OCI-LY1 (cell line): ENCODE results near the gene YDJC.
A peak's percentile ranks its signal among the peaks of the same experiment; 100 is the strongest.

Experiments
- H2AFZ ChIP-seq: fragments of 200-600 bp; sonication (generic), shearing (Covaris generic); 2 replicates; pipeline ENCODE4 v1.6.0; 2014; ENCODE audit warnings: antibody characterized with exemption, mild to moderate bottlenecking, low read length
- H3F3A ChIP-seq: fragments of 200-600 bp; sonication (generic), shearing (Covaris generic); 2 replicates; pipeline ENCODE4 v1.6.0; 2014; ENCODE audit warnings: mild to moderate bottlenecking, antibody characterized with exemption, low read length, moderate library complexity; ENCODE audit not compliant: insufficient read depth
- H3K27ac ChIP-seq: fragments of 200-600 bp; sonication (generic); 2 replicates; pipeline ENCODE4 v1.5.1; 2014; ENCODE audit warnings: low read length, mixed run types, mild to moderate bottlenecking, low read depth; ENCODE audit not compliant: poor library complexity, severe bottlenecking
- H3K27me3 ChIP-seq: fragments of 200-600 bp; sonication (generic); 2 replicates; pipeline ENCODE4 v1.6.0; 2014; ENCODE audit warnings: antibody characterized with exemption, mild to moderate bottlenecking, low read length, moderate library complexity; ENCODE audit not compliant: insufficient read depth
- H3K36me3 ChIP-seq: fragments of 200-600 bp; sonication (generic); 2 replicates; pipeline ENCODE4 v1.6.1; 2014; ENCODE audit warnings: mild to moderate bottlenecking, antibody characterized with exemption, low read length, moderate library complexity, mixed read lengths; ENCODE audit not compliant: insufficient read depth
- H3K4me1 ChIP-seq: fragments of 200-600 bp; sonication (generic); 2 replicates; pipeline ENCODE4 v1.5.1; 2014; ENCODE audit warnings: mild to moderate bottlenecking, low read length, moderate library complexity; ENCODE audit not compliant: insufficient read depth, severe bottlenecking
- H3K4me2 ChIP-seq: fragments of 200-600 bp; sonication (generic), shearing (Covaris generic); 2 replicates; pipeline ENCODE4 v1.6.1; 2014; ENCODE audit warnings: low read length
- H3K4me3 ChIP-seq: fragments of 200-600 bp; sonication (generic); 2 replicates; pipeline ENCODE4 v1.5.1; 2014; ENCODE audit warnings: low read length, low read depth, mild to moderate bottlenecking, mixed read lengths; ENCODE audit not compliant: poor library complexity, severe bottlenecking
- H3K79me2 ChIP-seq: fragments of 200-600 bp; shearing (Covaris generic); 2 replicates; pipeline ENCODE4 v1.6.1; 2016; ENCODE audit warnings: mixed run types, low read length, mixed read lengths; ENCODE audit not compliant: insufficient read depth
- H3K9ac ChIP-seq: fragments of 200-600 bp; sonication (generic), shearing (Covaris generic); 2 replicates; pipeline ENCODE4 v1.6.1; 2014; ENCODE audit warnings: mild to moderate bottlenecking, low read length, mixed read lengths
- H3K9me2 ChIP-seq: fragments of 200-600 bp; sonication (generic), shearing (Covaris generic); 2 replicates; pipeline ENCODE4 v1.6.1; 2014; ENCODE audit warnings: low read depth, mild to moderate bottlenecking, low read length, mixed read lengths
- H3K9me3 ChIP-seq: fragments of 200-600 bp; shearing (Covaris generic); 2 replicates; pipeline ENCODE4 v1.6.1; 2014; ENCODE audit warnings: low read length, mixed read lengths
- H4K20me1 ChIP-seq: fragments of 200-600 bp; sonication (generic), shearing (Covaris generic); 2 replicates; pipeline ENCODE4 v1.6.0; 2016; ENCODE audit warnings: mild to moderate bottlenecking, low read length; ENCODE audit not compliant: insufficient read depth
- EZH2 ChIP-seq: fragments of 200-600 bp; sonication (generic), shearing (Covaris generic); IDR thresholded peaks from 2 replicates; pipeline ENCODE4 v1.8.0; 2017; ENCODE audit warnings: borderline replicate concordance, mixed run types, mild to moderate bottlenecking, antibody characterized with exemption, low read length, moderate library complexity, mixed read lengths
- TF ChIP-seq, protein P1 (sequence below): fragments of 200-600 bp; sonication (generic), shearing (Covaris generic); IDR thresholded peaks from 2 replicates; pipeline ENCODE4 v1.5.1; 2017; ENCODE audit warnings: mild to moderate bottlenecking, antibody characterized with exemption, low read length, moderate library complexity, mixed read lengths

Gene YDJC

GRCh38 chr22:21651521-21652009 lies 21.7 kb upstream of the YDJC start:
- Histone ChIP-seq H3K27me3 (no peaks in the 10 kb centered on the region), H3K9me2 (no peaks in the 10 kb centered on the region), H3K79me2 (no peaks in the 10 kb centered on the region), H3K36me3 (peaks cover 27% of the 10 kb centered on the region; the same call in 1 of the 2 replicates), H3F3A (no peaks in the 10 kb centered on the region), H4K20me1 (no peaks in the 10 kb centered on the region), H3K9ac (peak overlapping the region; percentile 77), H2AFZ (peak overlapping the region; percentile 6; the same call in 1 of the 2 replicates), H3K4me1 (peaks cover 25% of the 10 kb centered on the region), H3K4me3 (peak overlapping the region; percentile 77), H3K9me3 (no peaks in the 10 kb centered on the region), H3K4me2 (peak overlapping the region; percentile 88), H3K27ac (peak overlapping the region; percentile 53)
- TF ChIP-seq EZH2 = no peak
- TF ChIP-seq, protein P1, sequence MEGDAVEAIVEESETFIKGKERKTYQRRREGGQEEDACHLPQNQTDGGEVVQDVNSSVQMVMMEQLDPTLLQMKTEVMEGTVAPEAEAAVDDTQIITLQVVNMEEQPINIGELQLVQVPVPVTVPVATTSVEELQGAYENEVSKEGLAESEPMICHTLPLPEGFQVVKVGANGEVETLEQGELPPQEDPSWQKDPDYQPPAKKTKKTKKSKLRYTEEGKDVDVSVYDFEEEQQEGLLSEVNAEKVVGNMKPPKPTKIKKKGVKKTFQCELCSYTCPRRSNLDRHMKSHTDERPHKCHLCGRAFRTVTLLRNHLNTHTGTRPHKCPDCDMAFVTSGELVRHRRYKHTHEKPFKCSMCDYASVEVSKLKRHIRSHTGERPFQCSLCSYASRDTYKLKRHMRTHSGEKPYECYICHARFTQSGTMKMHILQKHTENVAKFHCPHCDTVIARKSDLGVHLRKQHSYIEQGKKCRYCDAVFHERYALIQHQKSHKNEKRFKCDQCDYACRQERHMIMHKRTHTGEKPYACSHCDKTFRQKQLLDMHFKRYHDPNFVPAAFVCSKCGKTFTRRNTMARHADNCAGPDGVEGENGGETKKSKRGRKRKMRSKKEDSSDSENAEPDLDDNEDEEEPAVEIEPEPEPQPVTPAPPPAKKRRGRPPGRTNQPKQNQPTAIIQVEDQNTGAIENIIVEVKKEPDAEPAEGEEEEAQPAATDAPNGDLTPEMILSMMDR = no peak

DNA sequence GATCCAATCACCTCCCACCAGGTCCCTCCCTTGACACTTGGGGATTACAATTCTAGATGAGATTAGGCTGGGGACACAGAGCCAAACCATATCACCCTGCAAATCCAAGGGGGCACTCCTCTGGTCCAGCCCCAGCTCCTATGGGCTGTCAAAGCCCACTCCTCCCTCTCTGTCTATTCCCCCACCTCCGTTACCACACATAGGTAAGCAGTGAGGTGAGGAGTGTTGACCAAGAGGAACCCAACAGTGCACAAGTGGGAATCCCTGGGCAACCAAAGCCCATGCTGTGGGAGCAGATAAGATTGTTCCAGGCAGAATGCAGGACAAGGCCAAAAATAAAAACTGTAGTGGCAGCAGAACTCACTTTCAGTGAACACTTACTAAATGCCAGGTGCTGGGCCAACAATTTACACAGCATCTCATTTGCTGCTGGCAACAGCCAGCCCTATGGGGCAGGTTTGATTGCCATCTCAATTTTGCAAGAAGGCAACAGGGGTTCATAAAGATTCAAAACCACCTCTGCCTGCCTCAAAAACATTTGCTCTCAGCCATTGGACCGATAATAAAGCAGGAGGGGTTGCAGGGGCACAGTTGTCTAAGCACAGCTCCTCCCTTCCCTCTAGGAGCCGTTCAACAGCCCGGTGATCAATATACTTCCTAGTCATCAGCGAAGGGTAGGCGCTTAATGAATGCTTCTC lies 21.1 kb upstream of the YDJC start:
- Histone ChIP-seq H3K4me2 (peak overlapping the region; percentile 88), H3K79me2 (no peaks in the 10 kb centered on the region), H3K4me3 (peak overlapping the region; percentile 77), H4K20me1 (no peaks in the 10 kb centered on the region), H3K27me3 (no peaks in the 10 kb centered on the region), H3K9me3 (no peaks in the 10 kb centered on the region), H3K4me1 (peaks cover 24% of the 10 kb centered on the region), H3K9me2 (no peaks in the 10 kb centered on the region), H3F3A (no peaks in the 10 kb centered on the region), H3K27ac (peak overlapping the region; percentile 53), H3K36me3 (peaks cover 32% of the 10 kb centered on the region; the same call in 1 of the 2 replicates), H2AFZ (no peak overlapping the region), H3K9ac (peak overlapping the region; percentile 77)
- TF ChIP-seq, protein P1 = no peak
- TF ChIP-seq EZH2 = no peak

- no peaks in the 10 kb centered on the region for H3K27me3 ChIP-seq
- no peaks in the 10 kb centered on the region for H3K9me3 ChIP-seq
- H3K36me3 ChIP-seq = peaks cover 37% of the 10 kb centered on the region
- H3F3A ChIP-seq = no peaks in the 10 kb centered on the region
- H4K20me1 ChIP-seq = no peaks in the 10 kb centered on the region
- H3K79me2 ChIP-seq = no peaks in the 10 kb centered on the region
- H2AFZ ChIP-seq = no peak overlapping the region
- H3K9ac ChIP-seq = no peak overlapping the region
- no peaks in the 10 kb centered on the region for H3K9me2 ChIP-seq
- H3K27ac ChIP-seq = peak overlapping the region; percentile 53
- no peak overlapping the region for H3K4me3 ChIP-seq
- no peak overlapping the region for H3K4me2 ChIP-seq
- peaks cover 24% of the 10 kb centered on the region for H3K4me1 ChIP-seq
- no peak for TF ChIP-seq EZH2
- TF ChIP-seq, protein P1 = no peak
These were observed 20.5 kb upstream of the YDJC start for GRCh38 chr22:21650280-21650679.
